Measurements from ENCODE around the gene KIAA1191.

Gene KIAA1191

DNA sequence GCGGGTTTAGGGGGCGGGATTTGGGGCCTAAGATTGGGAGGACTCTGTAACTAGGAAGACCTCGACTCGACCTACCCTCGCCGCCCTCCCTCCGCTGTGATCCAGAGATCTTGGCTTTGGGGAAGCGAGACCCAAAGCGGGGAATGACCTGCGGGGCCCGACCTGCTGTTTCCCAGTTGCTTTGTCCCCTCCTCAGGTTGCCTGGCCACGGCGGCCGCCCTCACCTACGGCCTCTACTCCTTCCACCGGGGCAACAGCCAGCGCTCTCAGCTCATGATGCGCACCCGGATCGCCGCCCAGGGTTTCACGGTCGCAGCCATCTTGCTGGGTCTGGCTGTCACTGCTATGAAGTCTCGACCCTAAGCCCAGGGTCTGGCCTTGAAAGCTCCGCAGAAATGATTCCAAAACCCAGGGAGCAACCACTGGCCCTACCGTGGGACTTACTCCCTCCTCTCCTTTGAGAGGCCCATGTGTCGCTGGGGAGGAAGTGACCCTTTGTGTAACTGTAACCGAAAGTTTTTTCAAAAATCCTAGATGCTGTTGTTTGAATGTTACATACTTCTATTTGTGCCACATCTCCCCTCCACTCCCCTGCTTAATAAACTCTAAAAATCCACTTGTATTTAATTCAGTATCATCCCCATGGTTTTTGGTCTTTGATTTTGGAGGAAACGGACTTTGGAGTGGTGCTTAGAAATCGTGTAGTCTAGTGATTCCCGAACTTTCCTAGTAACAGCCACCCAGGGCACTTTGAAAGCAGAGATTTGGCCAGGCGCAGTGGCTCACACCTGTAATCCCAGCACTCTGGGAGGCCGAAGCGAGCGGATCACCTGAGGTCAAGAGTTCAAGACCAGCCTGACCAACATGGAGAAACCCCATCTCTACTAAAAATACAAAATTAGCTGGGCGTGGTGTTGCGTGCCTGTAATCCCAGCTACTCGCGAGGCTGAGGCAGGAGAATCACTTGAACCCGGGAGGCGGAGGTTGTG, 27.9 kb upstream of the KIAA1191 start:
- peak; percentile 75 for DNase-seq (ENCODE audit: low spot score)

DNA sequence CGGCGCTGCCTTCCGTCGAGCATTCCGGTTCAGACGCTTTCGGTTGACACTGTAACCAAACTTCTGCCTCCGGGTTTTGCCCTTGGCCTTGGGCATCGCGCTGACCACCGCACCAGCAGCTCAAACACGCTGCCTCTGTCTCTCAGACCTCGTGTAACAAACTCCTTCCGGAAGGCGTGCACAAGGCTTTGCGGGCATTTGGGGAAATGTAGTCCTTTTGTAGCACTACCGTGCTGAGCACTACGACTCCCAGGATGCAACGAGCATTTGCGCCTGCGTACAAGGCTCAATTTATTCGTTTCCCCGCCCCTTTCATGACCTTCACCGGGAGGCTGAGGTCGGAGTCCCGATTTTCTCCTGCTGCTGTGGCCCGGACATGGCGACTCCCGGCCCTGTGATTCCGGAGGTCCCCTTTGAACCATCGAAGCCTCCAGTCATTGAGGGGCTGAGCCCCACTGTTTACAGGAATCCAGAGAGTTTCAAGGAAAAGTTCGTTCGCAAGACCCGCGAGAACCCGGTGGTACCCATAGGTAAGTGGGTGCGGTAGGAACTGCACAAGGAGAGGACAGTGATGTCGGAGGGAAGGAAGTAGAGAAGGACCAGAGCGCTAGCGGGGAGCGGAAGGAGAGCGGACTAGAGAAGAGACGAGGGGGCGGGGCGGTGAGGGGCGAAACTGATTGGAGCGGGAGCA, 27.0 kb upstream of the KIAA1191 start, which contains the start of the genes HIGD2A and NOP16:
HIGD2A (plus strand) TSS at position 308 of the 691 bp plus-strand sequence; CDS start at position 377, 69 bp downstream.
NOP16 (minus strand) TSS at position 155 of the 691 bp plus-strand sequence; CDS start at position 96, 59 bp downstream.
- DNase-seq (ENCODE audit: low spot score): peak; percentile 97

GRCh38 chr5:176388003-176388443, 26.5 kb upstream of the KIAA1191 start:
- DNase-seq (ENCODE audit: low spot score): peak; percentile 28

DNA sequence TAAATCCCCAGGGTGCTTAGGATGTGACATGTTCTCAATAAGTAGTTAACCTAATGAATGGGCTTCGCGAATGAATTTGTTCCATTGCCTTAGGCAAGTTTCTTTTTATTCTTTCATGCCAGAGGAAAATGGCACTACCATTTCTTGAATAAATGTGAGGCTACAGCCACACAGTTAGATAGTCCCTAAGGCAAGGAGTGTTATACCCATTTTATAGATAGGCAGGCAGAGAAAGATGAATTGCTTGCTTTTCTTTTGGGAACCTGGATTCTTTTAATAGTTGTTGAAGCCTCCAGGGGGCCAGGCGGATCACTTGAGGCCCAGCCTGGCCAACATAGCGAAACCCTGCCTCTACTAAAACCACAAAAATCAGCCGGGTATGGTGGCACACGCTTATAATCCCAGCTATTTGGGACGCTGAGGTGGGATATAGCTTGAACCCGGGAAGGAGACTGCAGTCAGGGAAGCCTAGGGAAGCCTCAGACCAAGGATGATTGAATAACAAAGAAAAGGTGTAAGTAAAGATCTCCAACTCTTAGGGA, 25.9 kb upstream of the KIAA1191 start:
- no peak for DNase-seq (ENCODE audit: low spot score)

GRCh38 chr5:176386491-176386890, 24.9 kb upstream of the KIAA1191 start:
- no peak for DNase-seq (ENCODE audit: low spot score)

GRCh38 chr5:176384991-176385390, 23.4 kb upstream of the KIAA1191 start:
- no peak for DNase-seq (ENCODE audit: low spot score)

GRCh38 chr5:176384366-176384930, 22.9 kb upstream of the KIAA1191 start:
- DNase-seq (ENCODE audit: low spot score): no peak

GRCh38 chr5:176383961-176384360, 22.4 kb upstream of the KIAA1191 start:
- DNase-seq (ENCODE audit: low spot score): no peak

GRCh38 chr5:176383248-176383905, 21.8 kb upstream of the KIAA1191 start:
- no peak for DNase-seq (ENCODE audit: low spot score)

- DNase-seq (ENCODE audit: low spot score): no peak
These were observed 21.2 kb upstream of the KIAA1191 start for GRCh38 chr5:176382721-176383120.

DNA sequence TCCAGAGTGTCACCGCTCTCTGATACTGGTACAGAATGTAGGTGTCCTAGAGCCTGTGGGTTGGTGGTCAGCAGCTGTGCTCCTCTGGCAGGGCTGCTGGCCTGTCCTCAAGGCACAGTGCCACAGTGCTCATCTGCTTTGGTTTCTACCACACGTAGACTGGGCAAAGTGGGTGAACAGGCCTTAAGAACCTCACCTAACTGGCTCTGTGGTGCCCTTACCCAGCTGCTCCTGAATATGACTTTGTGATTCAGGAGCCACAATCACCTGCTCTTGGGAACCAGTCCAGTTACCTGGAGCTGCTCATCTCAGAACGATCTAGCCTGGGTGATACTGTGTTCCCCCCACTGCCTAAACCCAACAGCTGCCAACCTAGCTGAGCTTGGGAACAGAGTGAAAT, 20.4 kb upstream of the KIAA1191 start:
- no peak for DNase-seq (ENCODE audit: low spot score)

GRCh38 chr5:176381423-176381822, 19.9 kb upstream of the KIAA1191 start:
- DNase-seq (ENCODE audit: low spot score): no peak

GRCh38 chr5:176379881-176380280, 18.3 kb upstream of the KIAA1191 start:
- DNase-seq (ENCODE audit: low spot score): no peak

DNA sequence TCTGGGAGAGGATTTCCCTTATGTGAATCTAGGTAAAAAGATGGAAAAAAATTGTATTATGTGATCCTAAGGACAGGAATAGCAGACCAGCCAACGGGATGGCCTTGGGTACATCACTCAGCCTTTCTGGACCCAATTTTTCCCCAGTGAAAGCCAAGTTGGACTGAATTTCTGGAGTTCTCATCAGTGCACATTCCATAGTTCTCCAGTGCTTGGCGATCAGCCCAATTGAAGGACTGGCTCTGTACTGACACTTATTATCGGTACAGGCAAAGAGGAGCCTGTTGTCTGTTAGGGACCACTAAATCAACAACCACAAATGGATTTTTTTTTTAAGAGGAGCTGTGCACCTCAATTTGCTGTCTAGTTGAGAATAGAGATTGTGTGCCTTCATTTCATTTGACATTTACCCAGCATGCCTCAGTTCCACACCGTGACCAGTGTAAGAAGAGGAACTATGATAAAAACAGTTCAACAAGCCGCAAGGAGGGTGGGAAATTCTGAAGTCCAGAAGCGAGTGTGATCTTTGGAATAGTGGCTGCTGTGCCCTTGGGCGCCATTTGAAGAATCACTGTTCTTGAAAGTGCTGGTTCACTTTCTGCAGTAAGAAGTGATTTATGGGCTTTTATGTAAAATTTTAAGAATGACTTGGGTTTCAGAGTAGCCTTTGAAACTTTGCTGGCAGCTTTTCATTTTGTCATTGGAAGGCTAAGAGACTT, 11.7 kb upstream of the KIAA1191 start:
- no peak for DNase-seq (ENCODE audit: low spot score)

DNA sequence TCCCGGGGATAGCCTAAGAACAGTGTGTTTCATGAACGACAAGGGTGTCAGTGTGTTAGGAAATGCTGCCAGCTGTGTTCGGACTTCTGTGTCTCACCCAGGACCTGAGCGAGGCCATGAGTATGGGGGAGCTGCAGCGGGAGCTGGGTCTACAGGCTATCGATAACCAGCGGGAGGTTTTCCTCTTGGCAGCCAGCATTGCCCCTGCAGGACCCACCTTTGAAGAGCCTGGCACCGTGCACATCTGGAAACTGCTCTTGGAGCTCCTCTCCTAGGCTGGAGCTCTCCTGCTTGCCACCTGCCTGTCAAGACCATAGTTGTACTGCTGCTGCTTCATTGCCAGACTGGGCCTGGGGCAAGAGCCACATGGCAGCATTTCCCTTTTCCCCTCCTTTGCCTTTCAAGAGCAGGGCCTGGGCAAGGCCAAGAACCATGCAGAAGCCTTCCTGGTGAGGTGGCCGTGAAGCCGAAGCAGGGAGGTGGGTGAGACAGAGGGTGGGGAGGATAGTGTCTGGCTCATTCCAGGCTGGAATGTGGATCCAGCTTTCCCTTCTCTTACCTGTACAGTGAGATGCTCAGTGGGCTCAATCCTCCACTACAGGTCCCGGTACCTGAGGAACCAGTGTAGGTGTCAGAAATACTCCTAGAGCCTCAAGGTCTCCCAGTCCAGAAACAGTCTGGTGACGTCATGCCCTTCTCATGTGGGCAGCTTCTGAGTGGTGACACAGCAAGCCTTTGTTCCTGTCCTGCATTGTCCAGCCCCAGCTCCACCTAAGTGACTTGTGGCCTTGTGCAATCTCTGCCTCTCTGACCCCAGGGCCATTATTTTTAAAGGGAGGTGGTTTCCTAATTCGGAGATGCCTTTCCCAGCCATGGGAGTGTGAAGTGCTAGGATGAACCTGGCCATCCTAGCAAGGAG, 10.3 kb upstream of the KIAA1191 start:
- DNase-seq (ENCODE audit: low spot score): peak; percentile 74

DNA sequence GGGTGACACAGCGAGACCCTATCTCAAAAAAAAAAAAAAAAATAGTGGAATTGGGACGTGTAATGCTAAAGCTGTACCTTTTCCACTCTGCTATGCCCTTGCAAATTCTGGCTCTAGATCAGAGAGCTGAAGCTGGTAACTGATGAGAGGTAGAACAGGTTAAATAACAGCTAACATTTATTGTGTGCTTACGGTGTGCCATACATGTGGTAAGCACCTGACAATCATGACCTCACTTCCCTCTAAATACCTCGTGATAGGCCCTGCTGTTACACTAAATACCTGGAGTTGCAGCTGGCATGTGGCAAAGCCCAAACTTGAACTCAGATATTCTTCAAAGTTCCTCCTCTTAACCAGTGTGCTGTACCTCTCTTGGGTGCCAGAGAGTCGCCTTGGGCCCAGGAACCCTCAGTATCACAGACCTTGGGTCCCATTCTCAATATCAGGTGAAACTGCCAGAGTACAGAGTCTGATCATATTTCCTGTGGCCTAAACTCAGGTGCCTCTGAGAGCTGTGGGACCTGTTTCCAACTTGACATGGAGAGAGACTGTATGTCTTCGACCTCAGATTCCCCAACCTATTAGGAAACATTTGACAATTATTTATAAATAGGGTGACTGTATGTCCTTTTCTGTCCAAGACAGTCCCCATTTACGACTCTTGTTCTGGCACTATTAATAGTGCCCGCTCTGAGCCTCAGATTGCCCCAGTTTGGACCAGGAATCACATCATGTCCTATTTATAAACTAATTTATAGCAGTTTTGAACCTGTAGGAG, 8.6 kb upstream of the KIAA1191 start:
- no peak for DNase-seq (ENCODE audit: low spot score)

- no peak for DNase-seq (ENCODE audit: low spot score)
These were observed 7.2 kb upstream of the KIAA1191 start for GRCh38 chr5:176368726-176369125.

GRCh38 chr5:176366232-176366894, 4.8 kb upstream of the KIAA1191 start:
- no peak for DNase-seq (ENCODE audit: low spot score)

Data from HuH-7 (cell line).